B cell (primary cell): ENCODE data around the gene SH2D3C. TPM values are rescaled to one million over a fixed set of nuclear protein-coding genes. Genes with fewer than 3 reads are reported as not detected.

Source experiments
- ATAC-seq: fragments of 200-7000 bp; cut with Tn5 transposase; one replicate; pipeline ENCODE4 v1.10.0; 2021; ENCODE audit warnings: low read depth, mild to moderate bottlenecking, moderate number of reproducible peaks, moderate library complexity
- CTCF ChIA-PET: fragments of 350-600 bp; sonication (Branson Sonifier 250); formaldehyde crosslinking; loops from one replicate; lab custom pipeline; 2021; ENCODE audit warnings: antibody characterized with exemption, inconsistent platforms; lab: Charles Lee
- POLR2A ChIA-PET: fragments of 350-600 bp; sonication (Branson Sonifier 250); formaldehyde crosslinking; loops from one replicate; lab custom pipeline; 2021; ENCODE audit warnings: antibody characterized with exemption; lab: Charles Lee
- DNase-seq: peaks from one replicate; pipeline ENCODE4 v3.0.0; 2013
- H2AFZ ChIP-seq: 2 replicates; pipeline ENCODE4 v1.6.1; 2012; ENCODE audit warnings: mild to moderate bottlenecking, low read depth, low read length; ENCODE audit not compliant: insufficient read depth, poor library complexity, severe bottlenecking
- H3K27ac ChIP-seq, 2 donors: 1 replicate in 1 of 2; 2 replicates in 1 of 2; pipeline ENCODE4 v1.5.1; 2012 to 2013; ENCODE audit warnings: low read length in 2 of 2, mild to moderate bottlenecking in 2 of 2, moderate library complexity in 1 of 2
- H3K27me3 ChIP-seq, 4 experiments: fragments of 200-600 bp in 1 of 4; sonication (generic) in 1 of 4; replicated peaks in 1 of 4; 1 replicate in 2 of 4; 2 replicates in 2 of 4; pipeline versions ENCODE4 v1.6.1 to v1.7.0; 2013 to 2016; ENCODE audit warnings: low read length in 3 of 4, mild to moderate bottlenecking in 2 of 4, mixed read lengths in 1 of 4, moderate library complexity in 1 of 4; ENCODE audit not compliant: insufficient read depth in 4 of 4, control insufficient read depth in 3 of 4; ENCODE audit errors: control extremely low read depth in 1 of 4
- H3K36me3 ChIP-seq, 2 experiments: replicated peaks in 1 of 2; 1 replicate in 1 of 2; 2 replicates in 1 of 2; pipeline versions ENCODE4 v1.6.1 to v1.7.1; 2013; ENCODE audit warnings: low read length in 1 of 2; ENCODE audit not compliant: insufficient read depth in 2 of 2, control insufficient read depth in 1 of 2; ENCODE audit errors: control extremely low read depth in 1 of 2, extremely low read depth in 1 of 2
- H3K4me1 ChIP-seq, 2 donors: fragments of 200-600 bp in 1 of 2; sonication (generic) in 1 of 2; 1 replicate in 1 of 2; 2 replicates in 1 of 2; pipeline versions ENCODE4 v1.5.1 to v1.6.1; 2013 to 2017; ENCODE audit warnings: low read length in 2 of 2; ENCODE audit not compliant: control insufficient read depth in 2 of 2, insufficient read depth in 2 of 2
- H3K4me2 ChIP-seq: replicated peaks from 2 replicates; pipeline ENCODE3; 2012; ENCODE audit warnings: mild to moderate bottlenecking, low read depth, low read length; ENCODE audit not compliant: poor library complexity, severe bottlenecking
- H3K4me3 ChIP-seq, 5 experiments: fragments of 200-600 bp in 1 of 5; sonication (generic) in 1 of 5; 1 replicate in 3 of 5; 2 replicates in 2 of 5; pipeline versions ENCODE4 v1.5.1 to v1.7.0; 2011 to 2016; ENCODE audit warnings: low read length in 4 of 5, mild to moderate bottlenecking in 4 of 5, low read depth in 2 of 5, control low read depth in 1 of 5, moderate library complexity in 1 of 5; ENCODE audit not compliant: insufficient read depth in 1 of 5; ENCODE audit errors: control extremely low read depth in 1 of 5, extremely low read depth in 1 of 5
- H3K79me2 ChIP-seq: fragments of 200-600 bp; sonication (generic); one replicate; pipeline ENCODE4 v1.6.0; 2016; ENCODE audit warnings: low read length; ENCODE audit not compliant: control insufficient read depth, insufficient read depth
- H3K9ac ChIP-seq: fragments of 200-600 bp; sonication (generic); 2 replicates; pipeline ENCODE4 v1.6.1; 2017; ENCODE audit warnings: mild to moderate bottlenecking, low read length, moderate library complexity
- H3K9me3 ChIP-seq, 3 donors: one replicate each; pipeline versions ENCODE4 v1.6.1 to v1.7.1; 2013; ENCODE audit warnings: low read length in 2 of 3; ENCODE audit not compliant: control insufficient read depth in 2 of 3, insufficient read depth in 1 of 3; ENCODE audit errors: control extremely low read depth in 1 of 3
- H4K20me1 ChIP-seq: 2 replicates; pipeline ENCODE4 v1.6.0; 2012; ENCODE audit warnings: mild to moderate bottlenecking, low read length; ENCODE audit not compliant: insufficient read depth, control insufficient read depth, poor library complexity, severe bottlenecking
- H3K27ac Mint-ChIP-seq: one replicate; pipeline ENCODE4 v1.8.0; 2021; ENCODE audit warnings: mixed read lengths
- H3K27me3 Mint-ChIP-seq: one replicate; pipeline ENCODE4 v1.8.0; 2021; ENCODE audit warnings: mixed read lengths
- H3K4me1 Mint-ChIP-seq: one replicate; pipeline ENCODE4 v1.8.0; 2021; ENCODE audit warnings: mixed read lengths
- H3K4me3 Mint-ChIP-seq: one replicate; pipeline ENCODE4 v1.8.0; 2021; ENCODE audit warnings: mixed read lengths
- H3K9me3 Mint-ChIP-seq: one replicate; pipeline ENCODE4 v1.8.0; 2022; ENCODE audit warnings: mixed read lengths; ENCODE audit not compliant: insufficient read depth
- CTCF ChIP-seq: fragments of 200-600 bp; IDR thresholded peaks from one replicate; pipeline ENCODE4 v1.8.0; 2022; ENCODE audit warnings: antibody characterized with exemption, mild to moderate bottlenecking
- EZH2 ChIP-seq: IDR thresholded peaks from 2 replicates; pipeline ENCODE4 v1.6.1; 2012; ENCODE audit warnings: borderline replicate concordance, low read depth, mild to moderate bottlenecking, moderate library complexity, low read length; ENCODE audit not compliant: insufficient read depth, poor library complexity, severe bottlenecking
- WGBS: methylation state at CpG from one replicate; pipeline ENCODE4 v1.1.5; 2013; ENCODE audit warnings: missing lambda C conversion rate; ENCODE audit not compliant: insufficient coverage; 5-methylcytosine and 5-hydroxymethylcytosine counted together
- intact Hi-C: fragments of 100-400 bp; cut with micrococcal nuclease; formaldehyde crosslinking; loops from one replicate; pipeline ENCODE4 v1.10.0; 2022
- polyA plus RNA-seq: library from polyadenylated mRNA; depleted of rRNA; stranded (reverse); fragments of >200 nt; gene quantifications from 2 replicates; pipeline ENCODE4 v1.2.3, GENCODE V29; 2012
- total RNA-seq, 2 donors: library from RNA; stranded (reverse); fragments of 120-200 nt in 1 of 2; gene quantifications; 1 replicate in 1 of 2; 2 replicates in 1 of 2; pipeline versions ENCODE4 v1.2.3 to v1.2.4, GENCODE V29; 2013 to 2022

The SH2D3C gene
- total and polyA plus RNA-seq, 2 donors (not counting 1 experiment from before 2014, with no cell fraction given): 66.3 to 85.5 TPM

GRCh38 chr9:127749090-127749787, 29.2 kb downstream of the SH2D3C start:
- H4K20me1 ChIP-seq: peaks cover 93% of the 10 kb centered on the region
- H3K4me3 ChIP-seq: no peak overlapping the region
- no peaks in the 10 kb centered on the region for H3K4me1 ChIP-seq
- no peak overlapping the region for H3K4me2 ChIP-seq
- Mint-ChIP-seq H3K4me3 (no peak overlapping the region), H3K27me3 (no peaks in the 10 kb centered on the region), H3K27ac (no peak overlapping the region), H3K4me1 (peaks cover 11% of the 10 kb centered on the region), H3K9me3 (no peaks in the 10 kb centered on the region)
- H3K27ac ChIP-seq: no peak overlapping the region
- H2AFZ ChIP-seq: no peak overlapping the region
- H3K79me2 ChIP-seq: peaks cover 42% of the 10 kb centered on the region
- DNase-seq: no peak
- POLR2A ChIA-PET: interaction anchor here (0.6 kb wide), 1 partner anchor 46 kb away, joined by 6 read pairs; no protein-coding TSS in a partner anchor
- H3K9ac ChIP-seq: no peak overlapping the region
- TF ChIP-seq EZH2: no peak
- no peak for TF ChIP-seq CTCF
- peaks cover 3 to 82% of the 10 kb centered on the region in 2 experiments for H3K36me3 ChIP-seq
- CTCF ChIA-PET: no interaction called here
- no peaks in the 10 kb centered on the region for H3K9me3 ChIP-seq
- 95% methylated on average over 26 of the region's 26 CpGs for WGBS
- no peak for ATAC-seq
- H3K27me3 ChIP-seq: no peaks in the 10 kb centered on the region
- intact Hi-C loops: no loop called here

GRCh38 chr9:127746959-127747569, 31.4 kb downstream of the SH2D3C start:
- intact Hi-C loops: no loop called here
- H3K4me1 Mint-ChIP-seq: peaks cover 3% of the 10 kb centered on the region
- Histone ChIP-seq H2AFZ (no peak overlapping the region), H3K9me3 (no peaks in the 10 kb centered on the region), H3K36me3 (peaks cover 3 to 84% of the 10 kb centered on the region in 2 experiments), H3K4me2 (no peak overlapping the region), H3K9ac (no peak overlapping the region), H3K27me3 (no peaks in the 10 kb centered on the region), H3K79me2 (peaks cover 22% of the 10 kb centered on the region), H4K20me1 (peaks cover 81% of the 10 kb centered on the region), H3K4me3 (no peak overlapping the region), H3K27ac (no peak overlapping the region), H3K4me1 (no peaks in the 10 kb centered on the region)
- H3K4me3 Mint-ChIP-seq: no peak overlapping the region
- no peaks in the 10 kb centered on the region for H3K9me3 Mint-ChIP-seq
- TF ChIP-seq EZH2 (no peak), CTCF (no peak)
- ATAC-seq (no peak), DNase-seq (no peak)
- WGBS: 96% methylated on average over 10 of the region's 15 CpGs
- CTCF ChIA-PET: interaction anchor here (1.1 to 1.5 kb wide), 2 partner anchors 10 to 12 kb away, joined by 3 read pairs; partner anchors contain the start of gene TOR2A
- H3K27me3 Mint-ChIP-seq: no peaks in the 10 kb centered on the region
- POLR2A ChIA-PET: no interaction called here
- H3K27ac Mint-ChIP-seq: peak overlapping the region; percentile 6
